MM.1S (cell line): Measurements from ENCODE around the gene DZIP1.

Experiments used
- DNase-seq: peaks from one replicate; pipeline ENCODE4 v3.0.0-alpha.2; 2015
- H2AFZ ChIP-seq: fragments of 300-600 bp; sonication (generic); 2 replicates; pipeline ENCODE4 v1.6.0; 2016; ENCODE audit warnings: antibody characterized with exemption, low read length
- H3F3A ChIP-seq: fragments of 300-600 bp; sonication (generic); 2 replicates; pipeline ENCODE4 v1.6.1; 2016; ENCODE audit warnings: mild to moderate bottlenecking, antibody characterized with exemption, low read length, moderate library complexity, mixed read lengths; ENCODE audit not compliant: insufficient read depth
- H3K27ac ChIP-seq: fragments of 300-600 bp; sonication (generic); 2 replicates; pipeline ENCODE4 v1.5.1; 2016; ENCODE audit warnings: mild to moderate bottlenecking, low read length
- H3K27me3 ChIP-seq: fragments of 300-600 bp; sonication (generic); replicated peaks from 2 replicates; pipeline ENCODE4 v1.6.0; 2016; ENCODE audit warnings: low read length; ENCODE audit not compliant: insufficient read depth
- H3K36me3 ChIP-seq: fragments of 300-600 bp; sonication (generic); replicated peaks from 2 replicates; pipeline ENCODE4 v1.6.1; 2016; ENCODE audit warnings: mild to moderate bottlenecking, low read length, mixed read lengths; ENCODE audit not compliant: insufficient read depth
- H3K4me1 ChIP-seq: fragments of 300-600 bp; sonication (generic); 2 replicates; pipeline ENCODE4 v1.6.1; 2016; ENCODE audit warnings: low read length, mixed read lengths
- H3K4me2 ChIP-seq: fragments of 300-600 bp; sonication (generic); 2 replicates; pipeline ENCODE4 v1.6.0; 2016; ENCODE audit warnings: low read depth, low read length
- H3K4me3 ChIP-seq: fragments of 300-600 bp; sonication (generic); 2 replicates; pipeline ENCODE4 v1.5.1; 2016; ENCODE audit warnings: low read length, mixed read lengths
- H3K79me2 ChIP-seq: fragments of 300-600 bp; sonication (generic); 2 replicates; pipeline ENCODE4 v1.6.1; 2016; ENCODE audit warnings: mixed run types, low read length, mixed read lengths
- H3K9ac ChIP-seq: fragments of 300-600 bp; sonication (generic); 2 replicates; pipeline ENCODE4 v1.6.1; 2016; ENCODE audit warnings: low read length, mixed read lengths
- H3K9me2 ChIP-seq: fragments of 300-600 bp; sonication (generic); replicated peaks from 2 replicates; pipeline ENCODE4 v1.6.1; 2016; ENCODE audit warnings: mild to moderate bottlenecking, low read length, mixed read lengths; ENCODE audit not compliant: insufficient read depth
- H3K9me3 ChIP-seq: fragments of 300-600 bp; sonication (generic); replicated peaks from 2 replicates; pipeline ENCODE4 v1.6.1; 2016; ENCODE audit warnings: mild to moderate bottlenecking, low read length, mixed read lengths; ENCODE audit not compliant: insufficient read depth
- H4K20me1 ChIP-seq: fragments of 300-600 bp; sonication (generic); 2 replicates; pipeline ENCODE4 v1.6.1; 2016; ENCODE audit warnings: mild to moderate bottlenecking, low read length, moderate library complexity, mixed read lengths; ENCODE audit not compliant: insufficient read depth
- CTCF ChIP-seq: fragments of 300-600 bp; sonication (generic); IDR thresholded peaks from 2 replicates; pipeline ENCODE4 v1.5.1; 2016; ENCODE audit warnings: antibody characterized with exemption, low read length, mixed read lengths
- EZH2 ChIP-seq: fragments of 300-600 bp; sonication (generic); optimal IDR thresholded peaks from 2 replicates; pipeline ENCODE3; 2017; ENCODE audit warnings: low read depth, mild to moderate bottlenecking, antibody characterized with exemption, low read length, mixed read lengths
- EZH2phosphoT487 ChIP-seq: fragments of 300-600 bp; sonication (generic); IDR thresholded peaks from 2 replicates; pipeline ENCODE4 v1.6.1; 2018; ENCODE audit warnings: antibody characterized with exemption, low read length

DZIP1 gene

GRCh38 chr13:95605448-95606125 is 38.9 kb downstream of the DZIP1 start:
- no peaks in the 10 kb centered on the region for H3K9me3 ChIP-seq
- H3K27me3 ChIP-seq = no peaks in the 10 kb centered on the region
- H4K20me1 ChIP-seq = no peaks in the 10 kb centered on the region
- no peaks in the 10 kb centered on the region for H3K9me2 ChIP-seq
- no peak overlapping the region for H3K4me2 ChIP-seq
- H3K4me1 ChIP-seq = peaks cover 30% of the 10 kb centered on the region
- H3K36me3 ChIP-seq = no peaks in the 10 kb centered on the region
- H3K4me3 ChIP-seq = no peak overlapping the region
- no peak overlapping the region for H3K9ac ChIP-seq
- no peak overlapping the region for H3K27ac ChIP-seq
- DNase-seq = no peak
- H3K79me2 ChIP-seq = no peaks in the 10 kb centered on the region
- no peak for TF ChIP-seq CTCF
- TF ChIP-seq EZH2phosphoT487 = no peak
- no peak for TF ChIP-seq EZH2
- H3F3A ChIP-seq = peaks cover 24% of the 10 kb centered on the region
- no peak overlapping the region for H2AFZ ChIP-seq

GRCh38 chr13:95604556-95604915 is 40.0 kb downstream of the DZIP1 start:
- no peak overlapping the region for H2AFZ ChIP-seq
- H3K4me2 ChIP-seq = no peak overlapping the region

GRCh38 chr13:95603887-95604555 is 40.5 kb downstream of the DZIP1 start:
- no peaks in the 10 kb centered on the region for H3K9me2 ChIP-seq
- no peaks in the 10 kb centered on the region for H3K36me3 ChIP-seq
- TF ChIP-seq CTCF (no peak), EZH2phosphoT487 (no peak), EZH2 (no peak)
- no peak overlapping the region for H3K9ac ChIP-seq
- H3F3A ChIP-seq = peaks cover 15% of the 10 kb centered on the region
- H3K79me2 ChIP-seq = no peaks in the 10 kb centered on the region
- H3K27me3 ChIP-seq = no peaks in the 10 kb centered on the region
- peaks cover 14% of the 10 kb centered on the region for H3K4me1 ChIP-seq
- H2AFZ ChIP-seq = no peak overlapping the region
- no peak overlapping the region for H3K4me2 ChIP-seq
- no peak overlapping the region for H3K4me3 ChIP-seq
- no peak for DNase-seq
- no peaks in the 10 kb centered on the region for H3K9me3 ChIP-seq
- no peak overlapping the region for H3K27ac ChIP-seq
- H4K20me1 ChIP-seq = no peaks in the 10 kb centered on the region

More at GRCh38 chr13:95604556-95604915, 40.0 kb downstream of the DZIP1 start:
- H3K4me1 ChIP-seq = peaks cover 19% of the 10 kb centered on the region
- H3K27ac ChIP-seq = no peak overlapping the region
- H3K9me3 ChIP-seq = no peaks in the 10 kb centered on the region
- no peaks in the 10 kb centered on the region for H3K36me3 ChIP-seq
- H3K27me3 ChIP-seq = no peaks in the 10 kb centered on the region
- H3K9ac ChIP-seq = no peak overlapping the region
- no peaks in the 10 kb centered on the region for H3K79me2 ChIP-seq
- TF ChIP-seq CTCF = no peak
- TF ChIP-seq EZH2 = no peak
- TF ChIP-seq EZH2phosphoT487 = no peak
- no peak overlapping the region for H3K4me3 ChIP-seq
- DNase-seq = no peak
- no peaks in the 10 kb centered on the region for H4K20me1 ChIP-seq
- H3F3A ChIP-seq = peaks cover 21% of the 10 kb centered on the region
- no peaks in the 10 kb centered on the region for H3K9me2 ChIP-seq
